Transverse colon (tissue), 4 donors: ENCODE data around the gene MYOF. TPM values are rescaled to one million over a fixed set of nuclear protein-coding genes. Genes with fewer than 3 reads are reported as not detected.

Source experiments
- DNase-seq: peaks from one replicate; pipeline ENCODE4 v3.0.0-alpha.2; 2019
- H3K27ac ChIP-seq, 4 donors: fragments of 200-600 bp; sonication (generic); 2 replicates each; pipeline ENCODE4 v1.5.1; 2016 to 2018; ENCODE audit warnings: inconsistent platforms in 4 of 4
- H3K27me3 ChIP-seq: fragments of 200-600 bp; sonication (generic); 2 replicates; pipeline ENCODE4 v1.5.1; 2017; ENCODE audit warnings: inconsistent platforms
- H3K36me3 ChIP-seq, 4 donors: fragments of 200-600 bp; sonication (generic); 2 replicates each; pipeline ENCODE4 v1.5.1; 2017 to 2019; ENCODE audit warnings: inconsistent platforms in 4 of 4
- H3K4me1 ChIP-seq, 4 donors: fragments of 200-600 bp; sonication (generic); 2 replicates each; pipeline ENCODE4 v1.5.1; 2017 to 2020; ENCODE audit warnings: inconsistent platforms in 4 of 4
- H3K4me3 ChIP-seq, 4 donors: fragments of 200-600 bp; sonication (generic); 1 replicate in 1 of 4; 2 replicates in 3 of 4; pipeline versions ENCODE4 v1.5.1 to v1.6.1; 2017 to 2019; ENCODE audit warnings: inconsistent platforms in 4 of 4
- H3K9me3 ChIP-seq, 2 donors: fragments of 200-600 bp; sonication (generic); 2 replicates each; pipeline ENCODE4 v1.5.1; 2017 to 2019; ENCODE audit warnings: inconsistent platforms in 2 of 2
- CTCF ChIP-seq, 5 experiments: fragments of 200-600 bp in 3 of 5; fragments of 450-650 bp in 2 of 5; sonication (generic) in 3 of 5; IDR thresholded peaks; 1 replicate in 2 of 5; 2 replicates in 3 of 5; pipeline ENCODE4 v1.5.1; 2016 to 2017; ENCODE audit warnings: antibody characterized with exemption in 5 of 5, inconsistent platforms in 3 of 5, mild to moderate bottlenecking in 2 of 5, moderate library complexity in 1 of 5
- EP300 ChIP-seq: sonication (generic); formaldehyde crosslinking; IDR thresholded peaks from one replicate; pipeline ENCODE4 v1.6.1; 2017; ENCODE audit warnings: antibody characterized with exemption, low read depth
- POLR2A ChIP-seq: fragments of 450-650 bp; IDR thresholded peaks from one replicate; pipeline ENCODE4 v1.6.1; 2016; ENCODE audit warnings: antibody characterized with exemption, mild to moderate bottlenecking, moderate library complexity
- POLR2AphosphoS5 ChIP-seq, 3 donors: sonication (generic); formaldehyde crosslinking; IDR thresholded peaks; one replicate each; pipeline ENCODE4 v1.6.1; 2016; ENCODE audit warnings: antibody characterized with exemption in 3 of 3
- WGBS, 2 donors: methylation state at CpG; one replicate each; pipeline ENCODE4 v1.1.5; 2018; ENCODE audit warnings: low coverage in 1 of 2; 5-methylcytosine and 5-hydroxymethylcytosine counted together
- in situ Hi-C, 4 donors: fragments of 200-750 bp; cut with MboI; loops; one replicate each; pipeline versions ENCODE4 v1.15.0 to v1.15.1; 2017; ENCODE audit warnings: low sequenced_read_pairs in 3 of 4, low pct_ligation_motif_present in 1 of 4, low pct_unique_long_range_greater_than_20kb in 1 of 4
- intact Hi-C: fragments of 100-400 bp; cut with DNase I; formaldehyde crosslinking; loops from one replicate; pipeline ENCODE4 v1.15.1; 2023; ENCODE audit warnings: low total_unique reads
- total RNA-seq, 4 donors: library from RNA; depleted of rRNA; stranded (reverse); fragments of >200 nt; gene quantifications; one replicate each; pipeline ENCODE4 v1.1.0, GENCODE V29; 2016

Gene MYOF
- total RNA-seq, 4 donors from 2014 or later: 18.9 to 57.2 (median 50.2) TPM

DNA sequence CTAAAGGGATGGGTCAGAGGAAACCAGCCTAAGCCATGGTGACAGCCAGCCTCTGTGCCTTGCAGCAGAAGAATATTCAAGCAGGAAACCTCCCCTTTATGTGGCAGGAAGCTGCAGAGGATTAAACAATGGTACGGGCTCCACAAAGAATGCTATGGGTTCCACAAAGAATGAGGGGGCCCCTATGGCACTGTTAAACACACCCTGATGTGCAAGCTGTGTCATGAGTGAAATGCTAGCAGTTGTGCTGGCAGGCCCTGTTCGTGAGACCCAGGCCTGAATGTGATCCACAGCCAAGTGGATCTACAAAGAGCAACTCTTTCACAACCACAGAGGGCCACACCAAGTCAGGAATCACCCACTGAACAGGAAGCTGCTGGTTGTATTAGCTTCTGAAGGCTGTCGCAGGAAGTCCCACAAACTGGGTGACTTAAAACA lies 68.9 kb downstream of the MYOF start:
- Histone ChIP-seq H3K27me3 (no peaks in the 10 kb centered on the region), H3K9me3 (no peaks in the 10 kb centered on the region), H3K36me3 (peaks cover 0 to 8% (median 0%) of the 10 kb centered on the region in 4 donors), H3K27ac (peak overlapping the region; percentile 18 to 42 (median 26)), H3K4me1 (peaks cover 0 to 27% (median 0%) of the 10 kb centered on the region in 4 donors), H3K4me3 (no peak overlapping the region)
- no peak for DNase-seq
- in situ Hi-C loops (no loop called here), intact Hi-C loops (no loop called here)
- 53 to 60% methylated on average over 1 to 3 of the region's 3 CpGs for WGBS, 2 donors
- TF ChIP-seq EP300 (no peak), POLR2A (no peak), POLR2AphosphoS5 (IDR thresholded peaks at IDR 0.05) (no peak), CTCF (IDR thresholded peaks at IDR 0.05) (no peak)

- WGBS, 2 donors: 49% methylated on average over 7 of the region's 7 CpGs; no CpG with 5 or more reads in 1 of the 2 donors
- DNase-seq: no peak
- Histone ChIP-seq H3K4me3 (no peak overlapping the region), H3K27me3 (no peaks in the 10 kb centered on the region), H3K4me1 (peaks cover 0 to 23% (median 0%) of the 10 kb centered on the region in 4 donors), H3K36me3 (peaks cover 0 to 8% (median 0%) of the 10 kb centered on the region in 4 donors), H3K9me3 (no peaks in the 10 kb centered on the region), H3K27ac (peak overlapping the region; percentile 22 to 42 (median 30))
- TF ChIP-seq EP300 (no peak), CTCF (IDR thresholded peaks at IDR 0.05) (no peak), POLR2A (no peak), POLR2AphosphoS5 (IDR thresholded peaks at IDR 0.05) (no peak)
- in situ Hi-C loops (no loop called here), intact Hi-C loops (no loop called here)
Observed at GRCh38 chr10:93412801-93413200, 69.3 kb downstream of the MYOF start.

- intact Hi-C loops (no loop called here), in situ Hi-C loops (no loop called here)
- Histone ChIP-seq H3K4me3 (no peak overlapping the region), H3K27ac (no peak overlapping the region), H3K9me3 (no peaks in the 10 kb centered on the region), H3K36me3 (peaks cover 0 to 8% (median 0%) of the 10 kb centered on the region in 4 donors), H3K4me1 (peaks cover 0 to 23% (median 0%) of the 10 kb centered on the region in 4 donors), H3K27me3 (no peaks in the 10 kb centered on the region)
- no peak for DNase-seq
- 70 to 72% methylated on average over 6 of the region's 6 CpGs for WGBS, 2 donors
- TF ChIP-seq POLR2A (no peak), EP300 (no peak), CTCF (IDR thresholded peaks at IDR 0.05) (no peak), POLR2AphosphoS5 (IDR thresholded peaks at IDR 0.05) (no peak)
Observed at GRCh38 chr10:93410697-93411348, 71.3 kb downstream of the MYOF start.

- DNase-seq: no peak
- intact Hi-C loops: no loop called here
- in situ Hi-C loops: no loop called here
- Histone ChIP-seq H3K27me3 (no peaks in the 10 kb centered on the region), H3K9me3 (no peaks in the 10 kb centered on the region), H3K4me3 (no peak overlapping the region), H3K36me3 (peaks cover 0 to 8% (median 0%) of the 10 kb centered on the region in 4 donors), H3K4me1 (peaks cover 0 to 21% (median 0%) of the 10 kb centered on the region in 4 donors), H3K27ac (no peak overlapping the region)
- TF ChIP-seq EP300 (no peak), POLR2AphosphoS5 (IDR thresholded peaks at IDR 0.05) (no peak), CTCF (IDR thresholded peaks at IDR 0.05) (no peak), POLR2A (no peak)
- 57 to 65% methylated on average over 5 to 8 of the region's 8 CpGs for WGBS, 2 donors
Observed at GRCh38 chr10:93408783-93409182, 73.4 kb downstream of the MYOF start.
